ENCODE results near the gene PAX5. TPM values are rescaled to one million over a fixed set of nuclear protein-coding genes. Genes with fewer than 3 reads are reported as not detected.

The PAX5 gene
- polyA plus RNA-seq, 1 of the 3 experiments (the other 2 are of a cell fraction): 0.05 TPM

- Histone ChIP-seq H2AFZ (ENCODE audit: low read depth) (no peak overlapping the region), H4K20me1 (ENCODE audit: insufficient read depth) (no peaks in the 10 kb centered on the region), H3K79me2 (ENCODE audit: insufficient read depth) (no peaks in the 10 kb centered on the region), H3K36me3 (replicated peaks in 1 of 2; ENCODE audit: control insufficient read depth in 1 of 2, insufficient read depth in 2 of 2, low read length in 1 of 2) (no peaks in the 10 kb centered on the region), H3K9me2 (no peaks in the 10 kb centered on the region), H3K4me2 (no peak overlapping the region), H3K27me3 (ENCODE audit: insufficient read depth) (no peaks in the 10 kb centered on the region), H3K27ac (ENCODE audit: low read depth in 2 of 2, low read length in 1 of 2) (no peak overlapping the region), H3K9ac (no peak overlapping the region), H3F3A (replicated peaks; ENCODE audit: insufficient read depth) (no peaks in the 10 kb centered on the region), H3K9me3 (no peaks in the 10 kb centered on the region), H3K4me3 (ENCODE audit: low read depth in 2 of 2, low read length in 1 of 2) (no peak overlapping the region), H3K4me1 (ENCODE audit: control insufficient read depth in 1 of 2, insufficient read depth in 2 of 2, low read depth in 1 of 2, low read length in 1 of 2) (no peaks in the 10 kb centered on the region)
- TF ChIP-seq, protein P1, sequence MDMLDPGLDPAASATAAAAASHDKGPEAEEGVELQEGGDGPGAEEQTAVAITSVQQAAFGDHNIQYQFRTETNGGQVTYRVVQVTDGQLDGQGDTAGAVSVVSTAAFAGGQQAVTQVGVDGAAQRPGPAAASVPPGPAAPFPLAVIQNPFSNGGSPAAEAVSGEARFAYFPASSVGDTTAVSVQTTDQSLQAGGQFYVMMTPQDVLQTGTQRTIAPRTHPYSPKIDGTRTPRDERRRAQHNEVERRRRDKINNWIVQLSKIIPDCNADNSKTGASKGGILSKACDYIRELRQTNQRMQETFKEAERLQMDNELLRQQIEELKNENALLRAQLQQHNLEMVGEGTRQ (IDR thresholded peaks at IDR 0.05; ENCODE audit: borderline replicate concordance, low read depth, low read length): no peak
- TF ChIP-seq CHD2 (IDR thresholded peaks at IDR 0.05; ENCODE audit: low read length, partially characterized antibody) (no peak), MEF2A (IDR thresholded peaks at IDR 0.05; ENCODE audit: borderline replicate concordance, low read depth) (no peak), IRF3 (IDR thresholded peaks at IDR 0.05; ENCODE audit: low read depth, low read length) (no peak), ZBTB33 (IDR thresholded peaks at IDR 0.05; ENCODE audit: borderline replicate concordance, low read depth) (no peak), TEAD4 (IDR thresholded peaks at IDR 0.05; ENCODE audit: borderline replicate concordance, insufficient read depth) (no peak), YY1 (IDR thresholded peaks at IDR 0.05; ENCODE audit: low read depth) (no peak), RAD21 (IDR thresholded peaks at IDR 0.05; ENCODE audit: low read length) (no peak), EZH2phosphoT487 (IDR thresholded peaks at IDR 0.05; ENCODE audit: borderline replicate concordance, low read depth) (no peak), GABPA (IDR thresholded peaks at IDR 0.05; ENCODE audit: low read depth) (no peak), MXI1 (IDR thresholded peaks at IDR 0.05; ENCODE audit: low read depth, low read length) (no peak), SMC3 (IDR thresholded peaks at IDR 0.05; ENCODE audit: low read depth, low read length) (no peak), POLR2AphosphoS5 (IDR thresholded peaks at IDR 0.05; ENCODE audit: low read depth, low read length) (no peak)
- TF ChIP-seq, protein P2, sequence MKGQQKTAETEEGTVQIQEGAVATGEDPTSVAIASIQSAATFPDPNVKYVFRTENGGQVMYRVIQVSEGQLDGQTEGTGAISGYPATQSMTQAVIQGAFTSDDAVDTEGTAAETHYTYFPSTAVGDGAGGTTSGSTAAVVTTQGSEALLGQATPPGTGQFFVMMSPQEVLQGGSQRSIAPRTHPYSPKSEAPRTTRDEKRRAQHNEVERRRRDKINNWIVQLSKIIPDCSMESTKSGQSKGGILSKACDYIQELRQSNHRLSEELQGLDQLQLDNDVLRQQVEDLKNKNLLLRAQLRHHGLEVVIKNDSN (IDR thresholded peaks at IDR 0.05; ENCODE audit: borderline replicate concordance, low read depth): no peak
- TF ChIP-seq, protein P3, sequence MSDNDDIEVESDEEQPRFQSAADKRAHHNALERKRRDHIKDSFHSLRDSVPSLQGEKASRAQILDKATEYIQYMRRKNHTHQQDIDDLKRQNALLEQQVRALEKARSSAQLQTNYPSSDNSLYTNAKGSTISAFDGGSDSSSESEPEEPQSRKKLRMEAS (IDR thresholded peaks at IDR 0.05; ENCODE audit: low read depth): no peak
- TF ChIP-seq, protein P4, sequence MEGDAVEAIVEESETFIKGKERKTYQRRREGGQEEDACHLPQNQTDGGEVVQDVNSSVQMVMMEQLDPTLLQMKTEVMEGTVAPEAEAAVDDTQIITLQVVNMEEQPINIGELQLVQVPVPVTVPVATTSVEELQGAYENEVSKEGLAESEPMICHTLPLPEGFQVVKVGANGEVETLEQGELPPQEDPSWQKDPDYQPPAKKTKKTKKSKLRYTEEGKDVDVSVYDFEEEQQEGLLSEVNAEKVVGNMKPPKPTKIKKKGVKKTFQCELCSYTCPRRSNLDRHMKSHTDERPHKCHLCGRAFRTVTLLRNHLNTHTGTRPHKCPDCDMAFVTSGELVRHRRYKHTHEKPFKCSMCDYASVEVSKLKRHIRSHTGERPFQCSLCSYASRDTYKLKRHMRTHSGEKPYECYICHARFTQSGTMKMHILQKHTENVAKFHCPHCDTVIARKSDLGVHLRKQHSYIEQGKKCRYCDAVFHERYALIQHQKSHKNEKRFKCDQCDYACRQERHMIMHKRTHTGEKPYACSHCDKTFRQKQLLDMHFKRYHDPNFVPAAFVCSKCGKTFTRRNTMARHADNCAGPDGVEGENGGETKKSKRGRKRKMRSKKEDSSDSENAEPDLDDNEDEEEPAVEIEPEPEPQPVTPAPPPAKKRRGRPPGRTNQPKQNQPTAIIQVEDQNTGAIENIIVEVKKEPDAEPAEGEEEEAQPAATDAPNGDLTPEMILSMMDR (IDR thresholded peaks at IDR 0.05): no peak
- CTCF ChIA-PET: interaction anchor here (1.5 kb wide), 1 partner anchor 10 kb away, joined by 4 read pairs; no protein-coding TSS in a partner anchor
- WGBS (ENCODE audit: low lambda C conversion rate): 30% methylated on average over 3 of the region's 3 CpGs
- DNase-seq: no peak
- POLR2A ChIA-PET: interaction anchor here (0.6 kb wide), 1 partner anchor 30 kb away, joined by 3 read pairs; no protein-coding TSS in a partner anchor
These were observed 244.2 kb downstream of the PAX5 start for GRCh38 chr9:36789886-36790285.
